ENCODE measurements around the gene NPAS3. TPM values are rescaled to one million over a fixed set of nuclear protein-coding genes. Genes with fewer than 3 reads are reported as not detected.

The NPAS3 gene
- polyA plus RNA-seq, 2 of the 4 experiments (the other 2 are of a cell fraction), result not detected

DNA sequence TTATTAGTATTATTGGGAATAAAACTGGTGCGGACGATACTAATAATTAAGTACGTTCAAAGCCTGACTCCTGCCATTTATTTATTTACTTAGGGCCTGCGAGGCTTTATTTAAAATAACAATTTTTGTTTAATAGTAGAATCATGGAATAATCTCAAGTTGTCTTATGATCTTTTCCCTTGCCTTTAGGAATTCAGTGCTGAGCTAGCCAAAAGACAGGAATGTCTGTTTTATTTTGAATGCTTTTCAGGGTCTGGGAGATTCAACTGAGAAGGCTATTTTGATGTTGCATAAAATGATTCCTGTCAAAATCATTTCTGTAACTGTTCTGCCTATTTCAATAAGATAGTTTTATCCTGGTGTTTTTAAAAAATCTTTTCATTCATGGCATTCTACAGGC lies 522.4 kb downstream of the NPAS3 start:
- no peak for FAIRE-seq
- Histone ChIP-seq H3K9me3 (no peaks in the 10 kb centered on the region; the same call in 2 of the 3 replicates), H3K4me3 (no peak overlapping the region), H3K27ac (no peak overlapping the region), H3K4me2 (no peak overlapping the region), H3K4me1 (no peaks in the 10 kb centered on the region)
- ChIA-PET POLR2A (no interaction called here), CTCF (interaction anchor here (1.7 kb wide), 1 partner anchor 332 kb away, joined by 3 read pairs; no protein-coding TSS in a partner anchor)
- TF ChIP-seq TFCP2L1 (CRISPR knock-in tag; IDR thresholded peaks at IDR 0.05) (no peak), POLR2A (IDR thresholded peaks at IDR 0.05; ENCODE audit: low read length) (no peak), RARB (CRISPR knock-in tag; IDR thresholded peaks at IDR 0.05) (no peak), ESRRA (IDR thresholded peaks at IDR 0.05; ENCODE audit: borderline replicate concordance, low read length) (no peak), HEYL (CRISPR knock-in tag; IDR thresholded peaks at IDR 0.05) (no peak), FOSB (CRISPR knock-in tag; IDR thresholded peaks at IDR 0.05) (no peak), EP300 (IDR thresholded peaks at IDR 0.05) (no peak), EHF (CRISPR knock-in tag; IDR thresholded peaks at IDR 0.05) (no peak), BHLHE40 (IDR thresholded peaks at IDR 0.05; ENCODE audit: low read depth, low read length) (no peak), CBX8 (IDR thresholded peaks at IDR 0.05) (no peak)
- TF ChIP-seq, protein P1, sequence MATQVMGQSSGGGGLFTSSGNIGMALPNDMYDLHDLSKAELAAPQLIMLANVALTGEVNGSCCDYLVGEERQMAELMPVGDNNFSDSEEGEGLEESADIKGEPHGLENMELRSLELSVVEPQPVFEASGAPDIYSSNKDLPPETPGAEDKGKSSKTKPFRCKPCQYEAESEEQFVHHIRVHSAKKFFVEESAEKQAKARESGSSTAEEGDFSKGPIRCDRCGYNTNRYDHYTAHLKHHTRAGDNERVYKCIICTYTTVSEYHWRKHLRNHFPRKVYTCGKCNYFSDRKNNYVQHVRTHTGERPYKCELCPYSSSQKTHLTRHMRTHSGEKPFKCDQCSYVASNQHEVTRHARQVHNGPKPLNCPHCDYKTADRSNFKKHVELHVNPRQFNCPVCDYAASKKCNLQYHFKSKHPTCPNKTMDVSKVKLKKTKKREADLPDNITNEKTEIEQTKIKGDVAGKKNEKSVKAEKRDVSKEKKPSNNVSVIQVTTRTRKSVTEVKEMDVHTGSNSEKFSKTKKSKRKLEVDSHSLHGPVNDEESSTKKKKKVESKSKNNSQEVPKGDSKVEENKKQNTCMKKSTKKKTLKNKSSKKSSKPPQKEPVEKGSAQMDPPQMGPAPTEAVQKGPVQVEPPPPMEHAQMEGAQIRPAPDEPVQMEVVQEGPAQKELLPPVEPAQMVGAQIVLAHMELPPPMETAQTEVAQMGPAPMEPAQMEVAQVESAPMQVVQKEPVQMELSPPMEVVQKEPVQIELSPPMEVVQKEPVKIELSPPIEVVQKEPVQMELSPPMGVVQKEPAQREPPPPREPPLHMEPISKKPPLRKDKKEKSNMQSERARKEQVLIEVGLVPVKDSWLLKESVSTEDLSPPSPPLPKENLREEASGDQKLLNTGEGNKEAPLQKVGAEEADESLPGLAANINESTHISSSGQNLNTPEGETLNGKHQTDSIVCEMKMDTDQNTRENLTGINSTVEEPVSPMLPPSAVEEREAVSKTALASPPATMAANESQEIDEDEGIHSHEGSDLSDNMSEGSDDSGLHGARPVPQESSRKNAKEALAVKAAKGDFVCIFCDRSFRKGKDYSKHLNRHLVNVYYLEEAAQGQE (IDR thresholded peaks at IDR 0.05), result no peak
- TF ChIP-seq, protein P2, sequence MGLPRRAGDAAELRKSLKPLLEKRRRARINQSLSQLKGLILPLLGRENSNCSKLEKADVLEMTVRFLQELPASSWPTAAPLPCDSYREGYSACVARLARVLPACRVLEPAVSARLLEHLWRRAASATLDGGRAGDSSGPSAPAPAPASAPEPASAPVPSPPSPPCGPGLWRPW (IDR thresholded peaks at IDR 0.05), result no peak
- WGBS (ENCODE audit: missing lambda C conversion rate), result 61% methylated on average over 4 of the region's 4 CpGs
- no peak for ATAC-seq
- no peak for DNase-seq (ENCODE audit: low read depth in 1 of 2, low spot score in 1 of 2)

DNA sequence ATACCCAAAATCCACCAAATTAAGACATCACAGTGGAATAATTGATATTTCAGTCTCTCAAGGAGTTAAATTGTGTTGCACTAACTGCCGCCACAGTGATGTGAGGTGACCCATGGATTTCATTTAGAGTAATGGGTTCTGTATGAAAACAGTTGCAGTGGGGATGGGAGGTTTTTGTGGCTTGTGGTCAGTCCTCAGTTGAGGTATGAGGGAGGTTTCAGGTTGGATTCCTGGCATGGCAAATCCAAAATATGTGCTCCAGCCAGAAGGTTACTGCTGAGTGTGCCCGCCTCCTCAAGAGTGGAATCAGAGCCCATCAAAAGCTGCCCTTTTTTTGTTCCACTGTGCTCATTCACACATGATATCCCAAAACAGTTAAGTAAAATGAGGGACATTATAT lies 525.1 kb downstream of the NPAS3 start:
- 29% methylated on average over 2 of the region's 2 CpGs for WGBS (ENCODE audit: missing lambda C conversion rate)
- no peak for FAIRE-seq
- no peaks in the 10 kb centered on the region for H3K4me1 ChIP-seq
- H3K27ac ChIP-seq, result no peak overlapping the region
- no peak for TF ChIP-seq TP53 (CRISPR knock-in tag; IDR thresholded peaks at IDR 0.05)
- DNase-seq (ENCODE audit: low read depth in 1 of 2, low spot score in 1 of 2), result no peak
- H3K4me2 ChIP-seq, result no peak overlapping the region
- ChIA-PET POLR2A (no interaction called here), CTCF (interaction anchor here (0.6 kb wide), 1 partner anchor 412 kb away, joined by 3 read pairs; no protein-coding TSS in a partner anchor)
- no peaks in the 10 kb centered on the region; the same call in 2 of the 3 replicates for H3K9me3 ChIP-seq
- no peak for ATAC-seq
- no peak overlapping the region for H3K4me3 ChIP-seq

DNA sequence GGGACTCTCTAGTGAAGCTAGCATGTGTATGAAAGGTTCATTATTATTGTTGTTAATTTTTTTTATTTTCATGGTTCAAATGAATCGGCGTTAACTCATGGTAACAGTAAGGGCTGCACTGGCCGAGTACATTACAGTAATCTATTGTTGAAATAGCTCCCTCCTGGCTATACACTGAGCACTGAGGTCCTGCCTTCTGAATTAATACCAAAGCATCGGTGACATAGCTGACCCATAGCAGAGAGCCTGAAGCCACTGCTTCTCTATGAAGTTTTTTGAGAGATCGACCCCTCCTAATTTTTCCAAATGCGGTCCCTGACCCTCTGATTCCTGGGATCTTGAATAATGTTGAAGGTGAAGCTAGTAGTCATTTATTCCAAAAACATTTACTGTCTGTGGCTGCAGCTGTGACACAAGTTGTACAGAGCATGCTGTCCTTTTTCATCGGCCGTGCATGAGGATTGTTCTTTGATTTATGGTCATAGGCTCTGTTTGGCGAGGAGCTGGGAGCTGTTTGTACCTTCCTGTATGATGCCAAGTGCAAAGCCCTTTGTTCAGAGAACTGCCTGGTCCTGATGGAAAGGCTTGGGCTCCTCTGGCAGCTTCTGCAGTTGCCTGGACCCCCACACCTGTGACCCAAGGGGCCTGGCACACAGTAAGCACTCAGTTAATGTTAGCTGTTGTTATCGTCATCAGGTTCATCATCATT lies 525.7 kb downstream of the NPAS3 start:
- 38% methylated on average over 10 of the region's 10 CpGs for WGBS (ENCODE audit: missing lambda C conversion rate)
- Histone ChIP-seq H3K4me2 (no peak overlapping the region), H3K4me1 (no peaks in the 10 kb centered on the region), H3K4me3 (no peak overlapping the region), H3K9me3 (no peaks in the 10 kb centered on the region; the same call in 2 of the 3 replicates), H3K27ac (no peak overlapping the region)
- ATAC-seq (no peak), DNase-seq (ENCODE audit: low read depth in 1 of 2, low spot score in 1 of 2) (no peak), FAIRE-seq (no peak)
- CTCF ChIA-PET, result interaction anchor here (0.6 to 0.7 kb wide), 2 partner anchors 413 to 663 kb away, joined by 3 read pairs; no protein-coding TSS in a partner anchor
- POLR2A ChIA-PET, result no interaction called here
- TF ChIP-seq KDM1A (IDR thresholded peaks at IDR 0.05; ENCODE audit: low read depth) (no peak), TFCP2L1 (CRISPR knock-in tag; IDR thresholded peaks at IDR 0.05) (no peak), RARB (CRISPR knock-in tag; IDR thresholded peaks at IDR 0.05) (no peak), ZC3H11A (IDR thresholded peaks at IDR 0.05) (no peak), JUNB (IDR thresholded peaks at IDR 0.05) (no peak), BHLHE40 (IDR thresholded peaks at IDR 0.05; ENCODE audit: low read depth, low read length) (no peak), KDM5A (IDR thresholded peaks at IDR 0.05) (no peak), TP53 (CRISPR knock-in tag; IDR thresholded peaks at IDR 0.05) (no peak), NPAS2 (CRISPR knock-in tag; IDR thresholded peaks at IDR 0.05; ENCODE audit: borderline replicate concordance) (no peak), EHMT2 (IDR thresholded peaks at IDR 0.05; ENCODE audit: low read depth) (no peak), JUN (IDR thresholded peaks at IDR 0.05) (no peak), CBX2 (IDR thresholded peaks at IDR 0.05; ENCODE audit: borderline replicate concordance, low read depth) (no peak), HOXB5 (CRISPR knock-in tag; IDR thresholded peaks at IDR 0.05) (no peak), FOSB (CRISPR knock-in tag; IDR thresholded peaks at IDR 0.05) (no peak), GATA3 (IDR thresholded peaks at IDR 0.05; ENCODE audit: borderline replicate concordance) (no peak)
- TF ChIP-seq, protein P3, sequence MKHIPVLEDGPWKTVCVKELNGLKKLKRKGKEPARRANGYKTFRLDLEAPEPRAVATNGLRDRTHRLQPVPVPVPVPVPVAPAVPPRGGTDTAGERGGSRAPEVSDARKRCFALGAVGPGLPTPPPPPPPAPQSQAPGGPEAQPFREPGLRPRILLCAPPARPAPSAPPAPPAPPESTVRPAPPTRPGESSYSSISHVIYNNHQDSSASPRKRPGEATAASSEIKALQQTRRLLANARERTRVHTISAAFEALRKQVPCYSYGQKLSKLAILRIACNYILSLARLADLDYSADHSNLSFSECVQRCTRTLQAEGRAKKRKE (CRISPR knock-in tag; IDR thresholded peaks at IDR 0.05; ENCODE audit: low read depth), result no peak
- TF ChIP-seq, protein P4, sequence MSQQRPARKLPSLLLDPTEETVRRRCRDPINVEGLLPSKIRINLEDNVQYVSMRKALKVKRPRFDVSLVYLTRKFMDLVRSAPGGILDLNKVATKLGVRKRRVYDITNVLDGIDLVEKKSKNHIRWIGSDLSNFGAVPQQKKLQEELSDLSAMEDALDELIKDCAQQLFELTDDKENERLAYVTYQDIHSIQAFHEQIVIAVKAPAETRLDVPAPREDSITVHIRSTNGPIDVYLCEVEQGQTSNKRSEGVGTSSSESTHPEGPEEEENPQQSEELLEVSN (IDR thresholded peaks at IDR 0.05; ENCODE audit: borderline replicate concordance, low read depth), result no peak
- TF ChIP-seq, protein P5, sequence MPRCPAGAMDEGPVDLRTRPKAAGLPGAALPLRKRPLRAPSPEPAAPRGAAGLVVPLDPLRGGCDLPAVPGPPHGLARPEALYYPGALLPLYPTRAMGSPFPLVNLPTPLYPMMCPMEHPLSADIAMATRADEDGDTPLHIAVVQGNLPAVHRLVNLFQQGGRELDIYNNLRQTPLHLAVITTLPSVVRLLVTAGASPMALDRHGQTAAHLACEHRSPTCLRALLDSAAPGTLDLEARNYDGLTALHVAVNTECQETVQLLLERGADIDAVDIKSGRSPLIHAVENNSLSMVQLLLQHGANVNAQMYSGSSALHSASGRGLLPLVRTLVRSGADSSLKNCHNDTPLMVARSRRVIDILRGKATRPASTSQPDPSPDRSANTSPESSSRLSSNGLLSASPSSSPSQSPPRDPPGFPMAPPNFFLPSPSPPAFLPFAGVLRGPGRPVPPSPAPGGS (IDR thresholded peaks at IDR 0.05), result no peak

Measured in A549 (cell line).